ENCODE data around the gene TLX1.

The TLX1 gene

GRCh38 chr10:101112799-101113594 lies 18.1 kb upstream of the TLX1 start:
- no peak for DNase-seq (ENCODE audit: low spot score)

GRCh38 chr10:101113890-101114403 lies 17.2 kb upstream of the TLX1 start:
- no peak for DNase-seq (ENCODE audit: low spot score)

GRCh38 chr10:101114646-101115045 lies 16.5 kb upstream of the TLX1 start:
- no peak for DNase-seq (ENCODE audit: low spot score)

GRCh38 chr10:101116754-101117153 lies 14.3 kb upstream of the TLX1 start:
- DNase-seq (ENCODE audit: low spot score) = no peak

- no peak for DNase-seq (ENCODE audit: low spot score)
Measured at GRCh38 chr10:101118031-101118430, 13.1 kb upstream of the TLX1 start.

GRCh38 chr10:101120520-101120883 lies 10.6 kb upstream of the TLX1 start:
- no peak for DNase-seq (ENCODE audit: low spot score)

- DNase-seq (ENCODE audit: low spot score) = no peak
Measured at GRCh38 chr10:101120884-101121653, 10.0 kb upstream of the TLX1 start.

GRCh38 chr10:101121654-101122031 lies 9.5 kb upstream of the TLX1 start:
- DNase-seq (ENCODE audit: low spot score) = no peak

- DNase-seq (ENCODE audit: low spot score) = no peak
Measured at GRCh38 chr10:101122270-101123084, 8.6 kb upstream of the TLX1 start.

- no peak for DNase-seq (ENCODE audit: low spot score)
Measured at GRCh38 chr10:101123085-101123814, 7.8 kb upstream of the TLX1 start.

- no peak for DNase-seq (ENCODE audit: low spot score)
Measured at GRCh38 chr10:101123815-101124617, 7.1 kb upstream of the TLX1 start.

- DNase-seq (ENCODE audit: low spot score) = no peak
Measured at GRCh38 chr10:101124933-101125332, 6.2 kb upstream of the TLX1 start.

- no peak for DNase-seq (ENCODE audit: low spot score)
Measured at GRCh38 chr10:101126684-101127628, 4.1 kb upstream of the TLX1 start.

GRCh38 chr10:101130141-101130540 lies 959 bp upstream of the TLX1 start:
- DNase-seq (ENCODE audit: low spot score) = no peak

- no peak for DNase-seq (ENCODE audit: low spot score)
Measured at GRCh38 chr10:101131962-101132635, 999 bp downstream of the TLX1 start.

GRCh38 chr10:101132636-101133473 lies 1.8 kb downstream of the TLX1 start:
- DNase-seq (ENCODE audit: low spot score) = no peak

GRCh38 chr10:101133489-101134298 lies 2.6 kb downstream of the TLX1 start:
- no peak for DNase-seq (ENCODE audit: low spot score)

All from AG08395 (cell line).